B cell (primary cell): ENCODE data around the gene ACBD4. TPM values are rescaled to one million over a fixed set of nuclear protein-coding genes. Genes with fewer than 3 reads are reported as not detected.

Experiments
- ATAC-seq: fragments of 200-7000 bp; cut with Tn5 transposase; one replicate; pipeline ENCODE4 v1.10.0; 2021; ENCODE audit warnings: low read depth, mild to moderate bottlenecking, moderate number of reproducible peaks, moderate library complexity
- CTCF ChIA-PET: fragments of 350-600 bp; sonication (Branson Sonifier 250); formaldehyde crosslinking; loops from one replicate; lab custom pipeline; 2021; ENCODE audit warnings: antibody characterized with exemption, inconsistent platforms; lab: Charles Lee
- POLR2A ChIA-PET: fragments of 350-600 bp; sonication (Branson Sonifier 250); formaldehyde crosslinking; loops from one replicate; lab custom pipeline; 2021; ENCODE audit warnings: antibody characterized with exemption; lab: Charles Lee
- DNase-seq: peaks from one replicate; pipeline ENCODE4 v3.0.0; 2013
- H2AFZ ChIP-seq: 2 replicates; pipeline ENCODE4 v1.6.1; 2012; ENCODE audit warnings: mild to moderate bottlenecking, low read depth, low read length; ENCODE audit not compliant: insufficient read depth, poor library complexity, severe bottlenecking
- H3K27ac ChIP-seq, 2 donors: 1 replicate in 1 of 2; 2 replicates in 1 of 2; pipeline ENCODE4 v1.5.1; 2012 to 2013; ENCODE audit warnings: low read length in 2 of 2, mild to moderate bottlenecking in 2 of 2, moderate library complexity in 1 of 2
- H3K27me3 ChIP-seq, 4 experiments: fragments of 200-600 bp in 1 of 4; sonication (generic) in 1 of 4; replicated peaks in 1 of 4; 1 replicate in 2 of 4; 2 replicates in 2 of 4; pipeline versions ENCODE4 v1.6.1 to v1.7.0; 2013 to 2016; ENCODE audit warnings: low read length in 3 of 4, mild to moderate bottlenecking in 2 of 4, mixed read lengths in 1 of 4, moderate library complexity in 1 of 4; ENCODE audit not compliant: insufficient read depth in 4 of 4, control insufficient read depth in 3 of 4; ENCODE audit errors: control extremely low read depth in 1 of 4
- H3K36me3 ChIP-seq, 2 experiments: replicated peaks in 1 of 2; 1 replicate in 1 of 2; 2 replicates in 1 of 2; pipeline versions ENCODE4 v1.6.1 to v1.7.1; 2013; ENCODE audit warnings: low read length in 1 of 2; ENCODE audit not compliant: insufficient read depth in 2 of 2, control insufficient read depth in 1 of 2; ENCODE audit errors: control extremely low read depth in 1 of 2, extremely low read depth in 1 of 2
- H3K4me1 ChIP-seq, 2 donors: fragments of 200-600 bp in 1 of 2; sonication (generic) in 1 of 2; 1 replicate in 1 of 2; 2 replicates in 1 of 2; pipeline versions ENCODE4 v1.5.1 to v1.6.1; 2013 to 2017; ENCODE audit warnings: low read length in 2 of 2; ENCODE audit not compliant: control insufficient read depth in 2 of 2, insufficient read depth in 2 of 2
- H3K4me2 ChIP-seq: replicated peaks from 2 replicates; pipeline ENCODE3; 2012; ENCODE audit warnings: mild to moderate bottlenecking, low read depth, low read length; ENCODE audit not compliant: poor library complexity, severe bottlenecking
- H3K4me3 ChIP-seq, 5 experiments: fragments of 200-600 bp in 1 of 5; sonication (generic) in 1 of 5; 1 replicate in 3 of 5; 2 replicates in 2 of 5; pipeline versions ENCODE4 v1.5.1 to v1.7.0; 2011 to 2016; ENCODE audit warnings: low read length in 4 of 5, mild to moderate bottlenecking in 4 of 5, low read depth in 2 of 5, control low read depth in 1 of 5, moderate library complexity in 1 of 5; ENCODE audit not compliant: insufficient read depth in 1 of 5; ENCODE audit errors: control extremely low read depth in 1 of 5, extremely low read depth in 1 of 5
- H3K79me2 ChIP-seq: fragments of 200-600 bp; sonication (generic); one replicate; pipeline ENCODE4 v1.6.0; 2016; ENCODE audit warnings: low read length; ENCODE audit not compliant: control insufficient read depth, insufficient read depth
- H3K9ac ChIP-seq: fragments of 200-600 bp; sonication (generic); 2 replicates; pipeline ENCODE4 v1.6.1; 2017; ENCODE audit warnings: mild to moderate bottlenecking, low read length, moderate library complexity
- H3K9me3 ChIP-seq, 3 donors: one replicate each; pipeline versions ENCODE4 v1.6.1 to v1.7.1; 2013; ENCODE audit warnings: low read length in 2 of 3; ENCODE audit not compliant: control insufficient read depth in 2 of 3, insufficient read depth in 1 of 3; ENCODE audit errors: control extremely low read depth in 1 of 3
- H4K20me1 ChIP-seq: 2 replicates; pipeline ENCODE4 v1.6.0; 2012; ENCODE audit warnings: mild to moderate bottlenecking, low read length; ENCODE audit not compliant: insufficient read depth, control insufficient read depth, poor library complexity, severe bottlenecking
- H3K27ac Mint-ChIP-seq: one replicate; pipeline ENCODE4 v1.8.0; 2021; ENCODE audit warnings: mixed read lengths
- H3K27me3 Mint-ChIP-seq: one replicate; pipeline ENCODE4 v1.8.0; 2021; ENCODE audit warnings: mixed read lengths
- H3K4me1 Mint-ChIP-seq: one replicate; pipeline ENCODE4 v1.8.0; 2021; ENCODE audit warnings: mixed read lengths
- H3K4me3 Mint-ChIP-seq: one replicate; pipeline ENCODE4 v1.8.0; 2021; ENCODE audit warnings: mixed read lengths
- H3K9me3 Mint-ChIP-seq: one replicate; pipeline ENCODE4 v1.8.0; 2022; ENCODE audit warnings: mixed read lengths; ENCODE audit not compliant: insufficient read depth
- CTCF ChIP-seq: fragments of 200-600 bp; IDR thresholded peaks from one replicate; pipeline ENCODE4 v1.8.0; 2022; ENCODE audit warnings: antibody characterized with exemption, mild to moderate bottlenecking
- EZH2 ChIP-seq: IDR thresholded peaks from 2 replicates; pipeline ENCODE4 v1.6.1; 2012; ENCODE audit warnings: borderline replicate concordance, low read depth, mild to moderate bottlenecking, moderate library complexity, low read length; ENCODE audit not compliant: insufficient read depth, poor library complexity, severe bottlenecking
- WGBS: methylation state at CpG from one replicate; pipeline ENCODE4 v1.1.5; 2013; ENCODE audit warnings: missing lambda C conversion rate; ENCODE audit not compliant: insufficient coverage; 5-methylcytosine and 5-hydroxymethylcytosine counted together
- intact Hi-C: fragments of 100-400 bp; cut with micrococcal nuclease; formaldehyde crosslinking; loops from one replicate; pipeline ENCODE4 v1.10.0; 2022
- polyA plus RNA-seq: library from polyadenylated mRNA; depleted of rRNA; stranded (reverse); fragments of >200 nt; gene quantifications from 2 replicates; pipeline ENCODE4 v1.2.3, GENCODE V29; 2012
- total RNA-seq, 2 donors: library from RNA; stranded (reverse); fragments of 120-200 nt in 1 of 2; gene quantifications; 1 replicate in 1 of 2; 2 replicates in 1 of 2; pipeline versions ENCODE4 v1.2.3 to v1.2.4, GENCODE V29; 2013 to 2022

ACBD4 gene
- total and polyA plus RNA-seq, 2 donors (not counting 1 experiment from before 2014, with no cell fraction given): 36.8 to 39.4 TPM

- TF ChIP-seq EZH2 (no peak), CTCF (no peak)
- peaks cover 10% of the 10 kb centered on the region for H3K79me2 ChIP-seq
- Mint-ChIP-seq H3K27me3 (no peaks in the 10 kb centered on the region), H3K9me3 (no peaks in the 10 kb centered on the region), H3K4me3 (peak overlapping the region; percentile 86), H3K4me1 (peaks cover 37% of the 10 kb centered on the region), H3K27ac (peak overlapping the region; percentile 90)
- POLR2A ChIA-PET: interaction anchor here (0.7 to 1.5 kb wide), 6 partner anchors 8 to 77 kb away, joined by 3 to 5 read pairs (median 4); partner anchors contain the start of genes ACBD4, FMNL1 and HEXIM2
- peak overlapping the region; percentile 66 for H3K9ac ChIP-seq
- peaks cover 0 to 3% (median 0%) of the 10 kb centered on the region in 3 donors for H3K9me3 ChIP-seq
- CTCF ChIA-PET: interaction anchor here (1.0 to 3.2 kb wide), 3 partner anchors 8 to 54 kb away, joined by 3 to 36 read pairs (median 5); partner anchors contain the start of gene ACBD4
- DNase-seq (peak; percentile 76), ATAC-seq (no peak)
- peaks cover 23 to 45% of the 10 kb centered on the region in 2 donors for H3K4me1 ChIP-seq
- H2AFZ ChIP-seq: peak overlapping the region; percentile 81
- peaks cover 0 to 4% of the 10 kb centered on the region in 2 experiments for H3K36me3 ChIP-seq
- H4K20me1 ChIP-seq: no peaks in the 10 kb centered on the region
- H3K27ac ChIP-seq: peak overlapping the region; percentile 59 to 81
- H3K27me3 ChIP-seq: no peaks in the 10 kb centered on the region
- H3K4me3 ChIP-seq: peak overlapping the region; percentile 8 to 58 (median 57)
- peak overlapping the region; percentile 96 for H3K4me2 ChIP-seq
- intact Hi-C loops: no loop called here
- WGBS: 0% methylated on average over 4 of the region's 21 CpGs
These were observed 8.3 kb downstream of the ACBD4 start for GRCh38 chr17:45143767-45144198.
